B cell (primary cell): Measurements from ENCODE around the gene ANAPC4. TPM values are rescaled to one million over a fixed set of nuclear protein-coding genes. Genes with fewer than 3 reads are reported as not detected.

Experiments
- ATAC-seq: fragments of 200-7000 bp; cut with Tn5 transposase; one replicate; pipeline ENCODE4 v1.10.0; 2021; ENCODE audit warnings: low read depth, mild to moderate bottlenecking, moderate number of reproducible peaks, moderate library complexity
- CTCF ChIA-PET: fragments of 350-600 bp; sonication (Branson Sonifier 250); formaldehyde crosslinking; loops from one replicate; lab custom pipeline; 2021; ENCODE audit warnings: antibody characterized with exemption, inconsistent platforms; lab: Charles Lee
- POLR2A ChIA-PET: fragments of 350-600 bp; sonication (Branson Sonifier 250); formaldehyde crosslinking; loops from one replicate; lab custom pipeline; 2021; ENCODE audit warnings: antibody characterized with exemption; lab: Charles Lee
- DNase-seq: peaks from one replicate; pipeline ENCODE4 v3.0.0; 2013
- H2AFZ ChIP-seq: 2 replicates; pipeline ENCODE4 v1.6.1; 2012; ENCODE audit warnings: mild to moderate bottlenecking, low read depth, low read length; ENCODE audit not compliant: insufficient read depth, poor library complexity, severe bottlenecking
- H3K27ac ChIP-seq, 2 donors: 1 replicate in 1 of 2; 2 replicates in 1 of 2; pipeline ENCODE4 v1.5.1; 2012 to 2013; ENCODE audit warnings: low read length in 2 of 2, mild to moderate bottlenecking in 2 of 2, moderate library complexity in 1 of 2
- H3K27me3 ChIP-seq, 4 experiments: fragments of 200-600 bp in 1 of 4; sonication (generic) in 1 of 4; replicated peaks in 1 of 4; 1 replicate in 2 of 4; 2 replicates in 2 of 4; pipeline versions ENCODE4 v1.6.1 to v1.7.0; 2013 to 2016; ENCODE audit warnings: low read length in 3 of 4, mild to moderate bottlenecking in 2 of 4, mixed read lengths in 1 of 4, moderate library complexity in 1 of 4; ENCODE audit not compliant: insufficient read depth in 4 of 4, control insufficient read depth in 3 of 4; ENCODE audit errors: control extremely low read depth in 1 of 4
- H3K36me3 ChIP-seq, 2 experiments: replicated peaks in 1 of 2; 1 replicate in 1 of 2; 2 replicates in 1 of 2; pipeline versions ENCODE4 v1.6.1 to v1.7.1; 2013; ENCODE audit warnings: low read length in 1 of 2; ENCODE audit not compliant: insufficient read depth in 2 of 2, control insufficient read depth in 1 of 2; ENCODE audit errors: control extremely low read depth in 1 of 2, extremely low read depth in 1 of 2
- H3K4me1 ChIP-seq, 2 donors: fragments of 200-600 bp in 1 of 2; sonication (generic) in 1 of 2; 1 replicate in 1 of 2; 2 replicates in 1 of 2; pipeline versions ENCODE4 v1.5.1 to v1.6.1; 2013 to 2017; ENCODE audit warnings: low read length in 2 of 2; ENCODE audit not compliant: control insufficient read depth in 2 of 2, insufficient read depth in 2 of 2
- H3K4me2 ChIP-seq: replicated peaks from 2 replicates; pipeline ENCODE3; 2012; ENCODE audit warnings: mild to moderate bottlenecking, low read depth, low read length; ENCODE audit not compliant: poor library complexity, severe bottlenecking
- H3K4me3 ChIP-seq, 5 experiments: fragments of 200-600 bp in 1 of 5; sonication (generic) in 1 of 5; 1 replicate in 3 of 5; 2 replicates in 2 of 5; pipeline versions ENCODE4 v1.5.1 to v1.7.0; 2011 to 2016; ENCODE audit warnings: low read length in 4 of 5, mild to moderate bottlenecking in 4 of 5, low read depth in 2 of 5, control low read depth in 1 of 5, moderate library complexity in 1 of 5; ENCODE audit not compliant: insufficient read depth in 1 of 5; ENCODE audit errors: control extremely low read depth in 1 of 5, extremely low read depth in 1 of 5
- H3K79me2 ChIP-seq: fragments of 200-600 bp; sonication (generic); one replicate; pipeline ENCODE4 v1.6.0; 2016; ENCODE audit warnings: low read length; ENCODE audit not compliant: control insufficient read depth, insufficient read depth
- H3K9ac ChIP-seq: fragments of 200-600 bp; sonication (generic); 2 replicates; pipeline ENCODE4 v1.6.1; 2017; ENCODE audit warnings: mild to moderate bottlenecking, low read length, moderate library complexity
- H3K9me3 ChIP-seq, 3 donors: one replicate each; pipeline versions ENCODE4 v1.6.1 to v1.7.1; 2013; ENCODE audit warnings: low read length in 2 of 3; ENCODE audit not compliant: control insufficient read depth in 2 of 3, insufficient read depth in 1 of 3; ENCODE audit errors: control extremely low read depth in 1 of 3
- H4K20me1 ChIP-seq: 2 replicates; pipeline ENCODE4 v1.6.0; 2012; ENCODE audit warnings: mild to moderate bottlenecking, low read length; ENCODE audit not compliant: insufficient read depth, control insufficient read depth, poor library complexity, severe bottlenecking
- H3K27ac Mint-ChIP-seq: one replicate; pipeline ENCODE4 v1.8.0; 2021; ENCODE audit warnings: mixed read lengths
- H3K27me3 Mint-ChIP-seq: one replicate; pipeline ENCODE4 v1.8.0; 2021; ENCODE audit warnings: mixed read lengths
- H3K4me1 Mint-ChIP-seq: one replicate; pipeline ENCODE4 v1.8.0; 2021; ENCODE audit warnings: mixed read lengths
- H3K4me3 Mint-ChIP-seq: one replicate; pipeline ENCODE4 v1.8.0; 2021; ENCODE audit warnings: mixed read lengths
- H3K9me3 Mint-ChIP-seq: one replicate; pipeline ENCODE4 v1.8.0; 2022; ENCODE audit warnings: mixed read lengths; ENCODE audit not compliant: insufficient read depth
- EZH2 ChIP-seq: IDR thresholded peaks from 2 replicates; pipeline ENCODE4 v1.6.1; 2012; ENCODE audit warnings: borderline replicate concordance, low read depth, mild to moderate bottlenecking, moderate library complexity, low read length; ENCODE audit not compliant: insufficient read depth, poor library complexity, severe bottlenecking
- WGBS: methylation state at CpG from one replicate; pipeline ENCODE4 v1.1.5; 2013; ENCODE audit warnings: missing lambda C conversion rate; ENCODE audit not compliant: insufficient coverage; 5-methylcytosine and 5-hydroxymethylcytosine counted together
- intact Hi-C: fragments of 100-400 bp; cut with micrococcal nuclease; formaldehyde crosslinking; loops from one replicate; pipeline ENCODE4 v1.10.0; 2022
- polyA plus RNA-seq: library from polyadenylated mRNA; depleted of rRNA; stranded (reverse); fragments of >200 nt; gene quantifications from 2 replicates; pipeline ENCODE4 v1.2.3, GENCODE V29; 2012
- total RNA-seq, 2 donors: library from RNA; stranded (reverse); fragments of 120-200 nt in 1 of 2; gene quantifications; 1 replicate in 1 of 2; 2 replicates in 1 of 2; pipeline versions ENCODE4 v1.2.3 to v1.2.4, GENCODE V29; 2013 to 2022
- TF ChIP-seq, protein P1 (sequence below): fragments of 200-600 bp; IDR thresholded peaks from one replicate; pipeline ENCODE4 v1.8.0; 2022; ENCODE audit warnings: antibody characterized with exemption, mild to moderate bottlenecking

ANAPC4 gene
- total and polyA plus RNA-seq, 2 donors (not counting 1 experiment from before 2014, with no cell fraction given) = 18.4 to 52.6 TPM

DNA sequence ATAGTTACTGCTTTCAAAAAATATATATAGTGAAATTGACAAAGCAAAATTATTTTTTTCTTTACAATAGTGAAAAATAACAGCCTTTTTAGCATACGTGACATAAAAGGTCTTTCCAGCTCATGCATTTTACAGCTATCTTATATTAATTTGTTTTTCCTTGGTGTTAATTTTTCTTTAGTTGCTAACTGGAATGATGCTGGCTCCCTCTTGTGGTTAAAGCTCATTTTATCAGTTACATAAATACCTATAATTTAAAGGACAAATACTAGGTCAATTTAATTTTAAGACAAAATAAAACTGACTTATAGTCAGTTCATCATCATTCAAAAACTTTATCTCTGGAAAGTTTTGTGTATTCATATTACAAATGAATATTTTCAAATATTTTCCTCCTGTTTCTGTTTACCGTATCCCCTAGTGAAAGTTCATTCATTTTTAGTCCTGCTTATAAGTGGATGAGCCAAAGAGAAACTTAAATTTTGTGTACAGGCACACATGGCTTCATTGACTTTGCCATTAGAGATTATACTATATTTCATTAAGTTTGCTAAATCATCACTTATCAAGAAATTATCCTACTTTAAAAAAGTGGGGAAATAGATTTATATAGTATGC is 9.9 kb upstream of the ANAPC4 start:
- Mint-ChIP-seq H3K27me3 (no peaks in the 10 kb centered on the region), H3K4me1 (no peaks in the 10 kb centered on the region), H3K4me3 (no peak overlapping the region), H3K27ac (no peak overlapping the region), H3K9me3 (no peaks in the 10 kb centered on the region)
- no peaks in the 10 kb centered on the region for H3K27me3 ChIP-seq
- H3K4me2 ChIP-seq = no peak overlapping the region
- H3K4me3 ChIP-seq = no peak overlapping the region
- ChIA-PET CTCF (interaction anchor here (0.6 to 5.6 kb wide), 16 partner anchors 10 to 387 kb away, joined by 3 to 84 read pairs (median 4); partner anchors contain the start of genes ANAPC4, PI4K2B and ZCCHC4), POLR2A (no interaction called here)
- peaks cover 0 to 2% of the 10 kb centered on the region in 2 experiments for H3K36me3 ChIP-seq
- no peaks in the 10 kb centered on the region for H3K9me3 ChIP-seq
- DNase-seq (peak; percentile 51), ATAC-seq (no peak)
- intact Hi-C loops = no loop called here
- no peaks in the 10 kb centered on the region for H3K79me2 ChIP-seq
- H3K9ac ChIP-seq = no peak overlapping the region
- H3K4me1 ChIP-seq = no peaks in the 10 kb centered on the region
- H4K20me1 ChIP-seq = no peaks in the 10 kb centered on the region
- TF ChIP-seq, protein P1, sequence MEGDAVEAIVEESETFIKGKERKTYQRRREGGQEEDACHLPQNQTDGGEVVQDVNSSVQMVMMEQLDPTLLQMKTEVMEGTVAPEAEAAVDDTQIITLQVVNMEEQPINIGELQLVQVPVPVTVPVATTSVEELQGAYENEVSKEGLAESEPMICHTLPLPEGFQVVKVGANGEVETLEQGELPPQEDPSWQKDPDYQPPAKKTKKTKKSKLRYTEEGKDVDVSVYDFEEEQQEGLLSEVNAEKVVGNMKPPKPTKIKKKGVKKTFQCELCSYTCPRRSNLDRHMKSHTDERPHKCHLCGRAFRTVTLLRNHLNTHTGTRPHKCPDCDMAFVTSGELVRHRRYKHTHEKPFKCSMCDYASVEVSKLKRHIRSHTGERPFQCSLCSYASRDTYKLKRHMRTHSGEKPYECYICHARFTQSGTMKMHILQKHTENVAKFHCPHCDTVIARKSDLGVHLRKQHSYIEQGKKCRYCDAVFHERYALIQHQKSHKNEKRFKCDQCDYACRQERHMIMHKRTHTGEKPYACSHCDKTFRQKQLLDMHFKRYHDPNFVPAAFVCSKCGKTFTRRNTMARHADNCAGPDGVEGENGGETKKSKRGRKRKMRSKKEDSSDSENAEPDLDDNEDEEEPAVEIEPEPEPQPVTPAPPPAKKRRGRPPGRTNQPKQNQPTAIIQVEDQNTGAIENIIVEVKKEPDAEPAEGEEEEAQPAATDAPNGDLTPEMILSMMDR = peak; percentile 78
- no peak for TF ChIP-seq EZH2
- WGBS = no CpG with 5 or more reads among the region's 2 CpGs
- no peak overlapping the region for H3K27ac ChIP-seq
- H2AFZ ChIP-seq = no peak overlapping the region

DNA sequence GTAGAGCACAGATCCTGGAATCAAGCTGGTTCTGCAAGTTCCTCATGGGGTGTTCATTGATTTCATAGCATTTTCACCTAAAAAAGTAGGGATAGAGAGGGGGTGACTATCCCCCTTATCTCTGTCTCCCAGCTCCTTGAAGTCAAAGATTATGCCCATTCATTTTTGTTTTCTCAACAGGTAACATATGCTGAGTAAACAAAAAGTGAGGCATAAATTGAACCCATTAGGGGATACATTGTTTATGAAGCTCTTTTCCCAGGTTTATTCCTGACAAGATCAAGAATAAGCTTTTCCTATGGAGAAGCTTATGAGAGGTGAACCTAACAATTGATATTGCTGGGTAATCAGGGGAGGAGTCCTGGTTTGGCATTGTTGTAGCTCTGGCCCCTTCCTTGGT is 9.2 kb upstream of the ANAPC4 start:
- no peak overlapping the region for H3K4me3 Mint-ChIP-seq
- H3K4me1 ChIP-seq = no peaks in the 10 kb centered on the region
- no peak overlapping the region for H3K9ac ChIP-seq
- intact Hi-C loops = no loop called here
- no peak overlapping the region for H3K27ac Mint-ChIP-seq
- H3K4me3 ChIP-seq = no peak overlapping the region
- no peak overlapping the region for H2AFZ ChIP-seq
- H3K4me2 ChIP-seq = no peak overlapping the region
- H3K79me2 ChIP-seq = no peaks in the 10 kb centered on the region
- no peaks in the 10 kb centered on the region for H3K27me3 ChIP-seq
- CTCF ChIA-PET = interaction anchor here (1.2 to 5.6 kb wide), 9 partner anchors 9 to 388 kb away, joined by 3 to 84 read pairs (median 14); partner anchors contain the start of genes ANAPC4 and ZCCHC4
- peaks cover 0 to 2% of the 10 kb centered on the region in 2 experiments for H3K36me3 ChIP-seq
- no peaks in the 10 kb centered on the region for H3K27me3 Mint-ChIP-seq
- H3K9me3 Mint-ChIP-seq = no peaks in the 10 kb centered on the region
- DNase-seq = no peak
- no peak overlapping the region for H3K27ac ChIP-seq
- ATAC-seq = no peak
- no peaks in the 10 kb centered on the region for H4K20me1 ChIP-seq
- TF ChIP-seq, protein P1 = no peak
- TF ChIP-seq EZH2 = no peak
- no peaks in the 10 kb centered on the region for H3K4me1 Mint-ChIP-seq
- H3K9me3 ChIP-seq = no peaks in the 10 kb centered on the region
- POLR2A ChIA-PET = no interaction called here
